HG03439 (cell line): Measurements from ENCODE around the gene ZNF860.
"Not testable (repeated sequence)": the region's sequence is repeated elsewhere in the genome, so short reads cannot be mapped to it uniquely, and the experiment has no call there.

Experiments
- ATAC-seq: cut with Tn5 transposase; IDR thresholded peaks from one replicate; pipeline ENCODE4 v1.9.1; 2021; ENCODE audit warnings: mild to moderate bottlenecking, moderate library complexity; ENCODE audit not compliant: unreplicated experiment

Gene ZNF860

GRCh38 chr3:31995026-31995425 lies 13.5 kb downstream of the ZNF860 start:
- not testable (repeated sequence) for ATAC-seq

- ATAC-seq: no peak
These were observed 14.6 kb downstream of the ZNF860 start for GRCh38 chr3:31996195-31996594.

- no peak for ATAC-seq
These were observed 15.9 kb downstream of the ZNF860 start for GRCh38 chr3:31997500-31997899.

DNA sequence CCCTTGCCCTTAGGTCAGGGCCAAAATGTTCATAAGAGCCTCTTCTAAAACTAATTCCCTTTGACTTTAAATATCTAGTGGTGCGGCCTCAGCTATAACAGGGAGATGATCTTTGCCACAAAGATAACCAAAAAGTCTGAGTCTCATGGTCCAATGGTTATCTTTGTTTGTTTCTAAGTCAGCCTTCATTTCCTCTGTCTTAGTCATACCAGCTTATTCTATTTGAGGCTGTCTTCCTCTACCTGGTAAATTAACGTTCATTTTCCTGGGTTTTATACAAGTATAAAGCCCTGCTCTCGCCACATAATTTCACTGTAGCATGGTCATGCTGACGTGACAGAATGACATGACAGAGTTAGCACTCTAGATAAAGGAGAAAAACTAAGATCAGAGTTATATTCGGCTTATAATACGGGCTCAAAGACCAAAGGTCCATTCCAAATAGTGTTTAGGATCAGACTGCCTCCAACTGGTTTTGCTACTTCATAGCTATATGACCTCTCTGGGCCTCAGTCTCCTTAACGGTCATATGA lies 18.4 kb downstream of the ZNF860 start:
- no peak for ATAC-seq

- no peak for ATAC-seq
These were observed 19.3 kb downstream of the ZNF860 start for GRCh38 chr3:32000877-32001276.

DNA sequence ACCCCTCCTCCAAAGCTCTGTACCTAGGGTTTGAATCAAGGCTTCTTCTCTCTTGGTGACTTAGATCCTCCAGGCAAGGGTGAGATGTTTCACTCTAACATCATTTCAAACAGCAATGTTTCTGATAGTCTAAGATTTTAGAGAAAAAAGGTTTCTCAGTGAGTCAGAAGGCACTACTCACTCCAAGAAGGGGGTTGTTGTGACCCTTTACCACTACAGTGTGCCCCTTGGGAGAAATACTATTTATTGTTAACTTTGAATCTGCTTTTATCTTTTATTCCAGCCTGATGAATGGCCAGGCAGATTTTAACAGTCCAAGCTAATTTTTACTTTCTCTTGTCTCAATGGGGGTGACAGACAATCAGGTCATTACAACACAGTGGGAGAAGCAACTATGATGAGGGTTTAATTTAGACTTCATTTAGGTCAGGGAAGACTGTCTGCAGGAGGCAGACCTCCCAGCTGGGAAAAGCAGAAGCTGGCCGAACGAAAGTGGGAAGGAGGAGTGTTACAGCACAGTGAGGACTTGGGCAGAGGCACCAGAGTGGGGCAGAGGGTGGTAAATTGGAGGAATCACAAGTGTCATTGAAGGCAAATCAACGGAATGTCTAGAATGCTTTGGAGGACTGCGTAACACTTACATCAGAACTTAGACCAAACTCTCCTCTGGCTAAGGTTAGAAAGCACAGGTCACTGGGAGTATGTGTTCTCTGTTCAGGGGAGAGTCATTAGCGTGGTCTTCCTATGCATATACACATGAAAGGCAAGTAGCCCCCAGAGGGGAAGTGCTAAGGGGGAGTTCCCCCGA lies 21.2 kb downstream of the ZNF860 start:
- no peak for ATAC-seq

GRCh38 chr3:32003380-32003779 lies 21.8 kb downstream of the ZNF860 start:
- ATAC-seq: no peak

DNA sequence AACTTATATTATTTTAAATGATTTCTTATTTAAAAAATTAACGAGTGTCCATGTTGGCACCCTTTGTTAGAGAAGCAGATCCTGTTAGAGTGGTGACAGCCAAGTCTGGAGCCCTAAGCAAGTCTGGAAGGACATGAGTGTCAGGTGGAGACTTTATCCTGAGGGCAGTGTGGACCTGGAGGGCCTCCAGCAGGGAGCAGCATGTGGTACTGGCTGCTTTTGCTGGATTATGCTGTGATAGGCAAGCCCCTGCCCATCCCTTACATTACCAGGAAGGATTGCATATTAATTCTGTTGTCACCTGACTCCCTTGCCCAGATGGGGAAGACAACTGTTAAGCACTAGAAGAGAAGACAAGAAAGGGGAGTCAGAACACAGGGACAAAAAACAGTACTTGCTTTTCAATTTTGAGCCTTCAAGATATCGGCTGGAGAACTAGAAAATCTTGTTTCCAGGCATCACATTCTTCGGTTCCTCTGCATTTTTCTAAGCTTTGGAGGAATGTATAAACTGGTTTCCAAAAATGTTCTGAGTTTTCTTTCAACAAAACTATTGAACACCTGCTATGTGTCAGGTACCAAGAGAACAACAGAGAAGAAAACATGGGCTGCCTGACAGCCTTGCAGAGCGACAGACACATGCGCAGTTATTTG lies 22.7 kb downstream of the ZNF860 start:
- ATAC-seq: no peak

DNA sequence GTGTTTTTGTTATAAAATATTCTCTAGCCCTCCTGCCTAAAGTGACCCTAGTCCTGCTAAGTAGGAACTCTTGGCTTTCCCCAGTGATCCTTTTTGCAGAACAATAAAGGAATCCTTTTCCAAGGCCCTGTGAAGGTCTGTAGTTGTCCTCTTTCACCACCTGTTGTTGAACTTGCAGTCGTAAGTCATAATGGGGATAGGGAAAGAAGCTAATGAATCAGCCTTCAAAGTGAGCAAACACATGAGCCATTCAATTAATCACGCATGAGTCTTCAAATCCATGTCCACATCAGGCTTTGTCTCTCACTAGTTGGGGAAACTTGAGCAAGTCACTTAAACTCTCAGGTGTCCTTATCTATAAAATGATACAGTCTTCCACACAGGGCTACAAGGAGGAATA lies 27.6 kb downstream of the ZNF860 start:
- ATAC-seq: no peak

- ATAC-seq: no peak
These were observed 28.4 kb downstream of the ZNF860 start for GRCh38 chr3:32009957-32010356.

DNA sequence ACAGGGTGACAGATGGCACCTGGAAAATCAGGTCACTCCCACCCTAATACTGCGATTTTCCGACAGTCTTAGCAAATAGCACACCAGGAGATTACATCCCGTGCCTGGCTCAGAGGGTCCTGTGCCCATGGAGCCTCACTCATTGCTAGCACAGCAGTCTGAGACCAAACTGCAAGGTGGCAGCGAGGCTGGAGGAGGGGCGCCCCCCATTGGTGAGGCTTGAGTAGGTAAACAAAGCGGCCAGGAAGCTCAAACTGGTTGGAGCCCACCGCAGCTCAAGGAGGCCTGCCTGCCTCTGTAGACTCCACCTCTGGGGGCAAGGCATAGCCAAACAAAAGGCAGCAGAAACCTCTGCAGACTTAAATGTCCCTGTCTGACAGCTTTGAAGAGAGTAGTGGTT lies 29.1 kb downstream of the ZNF860 start:
- ATAC-seq: not testable (repeated sequence)

GRCh38 chr3:32015638-32016037 lies 34.1 kb downstream of the ZNF860 start:
- ATAC-seq: not testable (repeated sequence)

- no peak for ATAC-seq
These were observed 35.7 kb downstream of the ZNF860 start for GRCh38 chr3:32017286-32017685.

- no peak for ATAC-seq
These were observed 37.4 kb downstream of the ZNF860 start for GRCh38 chr3:32018757-32019564.

DNA sequence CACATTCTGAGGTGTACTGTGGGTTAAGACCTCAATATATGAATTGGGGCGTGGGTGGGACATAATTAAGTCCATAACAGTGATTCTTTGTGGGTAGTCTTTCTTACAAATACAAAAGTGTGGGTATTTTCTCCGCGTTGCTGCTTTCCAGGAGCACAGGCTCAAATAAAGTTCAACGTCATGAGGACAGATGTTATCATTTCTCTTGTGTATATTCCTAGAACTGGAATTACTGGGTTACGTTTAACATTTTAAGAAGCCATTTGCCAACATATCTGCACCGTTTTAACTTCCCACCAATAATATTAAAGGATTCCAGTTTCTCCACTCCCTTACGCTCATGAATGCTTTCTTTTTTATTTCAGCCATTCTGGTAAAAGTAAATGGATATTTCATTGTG lies 39.6 kb downstream of the ZNF860 start:
- ATAC-seq: no peak

- ATAC-seq: no peak
These were observed 40.2 kb downstream of the ZNF860 start for GRCh38 chr3:32021748-32022147.

DNA sequence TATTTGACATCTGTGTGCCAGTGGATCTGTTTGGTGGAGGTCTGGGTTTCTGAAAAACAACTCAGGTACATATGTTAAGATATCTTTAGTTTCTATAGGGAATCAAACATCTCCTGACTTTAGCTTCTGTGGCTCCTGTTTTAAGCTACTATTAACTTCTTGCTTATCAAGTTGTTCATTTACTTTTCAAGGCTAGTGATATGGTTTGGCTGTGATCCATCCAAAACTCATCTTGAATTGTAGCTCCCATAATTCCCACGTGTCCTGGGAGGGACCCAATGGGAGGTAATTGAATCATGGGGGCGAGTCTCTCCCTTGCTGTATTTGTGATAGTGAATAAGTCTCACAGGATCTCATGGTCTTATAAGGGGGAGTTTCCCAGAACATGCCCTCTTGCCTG lies 41.4 kb downstream of the ZNF860 start:
- no peak for ATAC-seq

DNA sequence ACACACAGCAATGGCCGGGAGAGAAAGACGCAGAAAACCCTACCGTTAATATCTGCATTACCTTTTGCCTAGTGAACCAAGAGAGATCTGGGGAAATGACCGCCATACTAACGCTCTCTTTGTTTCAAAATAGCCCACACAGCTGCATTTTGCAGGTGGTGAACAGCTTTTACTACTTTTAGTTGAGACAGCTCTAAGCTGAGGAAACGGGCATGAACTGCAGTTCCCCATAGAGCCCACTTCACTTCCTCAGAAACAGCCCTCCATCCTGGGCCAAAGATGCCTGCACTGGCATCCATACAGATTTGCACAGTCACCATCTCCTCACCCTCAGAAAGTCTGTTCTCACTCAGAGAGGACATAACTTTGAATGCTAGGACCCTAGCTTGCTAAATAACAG lies 45.0 kb downstream of the ZNF860 start:
- ATAC-seq: no peak

DNA sequence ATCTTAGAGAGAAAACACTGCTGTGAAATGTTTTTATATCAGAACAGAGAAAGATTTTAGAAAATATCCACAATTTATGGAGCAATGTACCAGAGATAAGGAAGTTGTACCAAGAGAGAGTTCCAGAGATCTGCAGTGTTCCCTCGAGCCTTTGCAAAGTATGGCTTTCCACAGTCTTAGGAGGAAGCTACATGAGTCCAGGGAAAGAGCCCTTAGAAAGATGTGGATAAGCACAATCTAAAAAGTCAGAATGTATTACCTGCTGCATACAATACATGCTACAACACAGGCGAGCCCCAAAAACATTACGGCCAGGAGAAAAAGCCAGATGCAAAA lies 56.4 kb downstream of the ZNF860 start:
- ATAC-seq: no peak

GRCh38 chr3:32041316-32041715 lies 59.8 kb downstream of the ZNF860 start:
- no peak for ATAC-seq
